Measurements from ENCODE around the gene PAM16. TPM values are rescaled to one million over a fixed set of nuclear protein-coding genes. Genes with fewer than 3 reads are reported as not detected.

Gene PAM16
- total RNA-seq, 6 donors from 2014 or later = 45.5 to 71.8 (median 62.6) TPM

GRCh38 chr16:4319454-4320421 lies 31.4 kb downstream of the PAM16 start:
- Histone ChIP-seq H3K4me1 (peaks cover 70 to 97% (median 85%) of the 10 kb centered on the region in 4 donors), H3K4me3 (peak overlapping the region in 1 of 4 donors; percentile 7), H3K9me3 (no peaks in the 10 kb centered on the region), H3K27ac (peak overlapping the region; percentile 93 to 96 (median 94)), H3K36me3 (no peaks in the 10 kb centered on the region), H3K27me3 (peaks cover 0 to 10% (median 4%) of the 10 kb centered on the region in 4 donors)
- 49 to 61% methylated on average over 22 to 26 of the region's 37 CpGs for WGBS, 2 donors
- peak; percentile 62 to 84 for DNase-seq
- no peak for TF ChIP-seq EP300 (IDR thresholded peaks at IDR 0.05)
- no peak for TF ChIP-seq CTCF (IDR thresholded peaks at IDR 0.05)
- TF ChIP-seq POLR2AphosphoS5 (IDR thresholded peaks at IDR 0.05) = no peak
- no peak for TF ChIP-seq POLR2A (IDR thresholded peaks at IDR 0.05)
- ATAC-seq (ENCODE audit: low FRiP score in 2 of 2) = no peak

- Histone ChIP-seq H3K27me3 (peaks cover 0 to 10% (median 4%) of the 10 kb centered on the region in 4 donors), H3K36me3 (no peaks in the 10 kb centered on the region), H3K27ac (peak overlapping the region; percentile 93 to 96 (median 94)), H3K4me1 (peaks cover 64 to 97% (median 84%) of the 10 kb centered on the region in 4 donors), H3K4me3 (peak overlapping the region in 1 of 4 donors; percentile 89), H3K9me3 (no peaks in the 10 kb centered on the region)
- TF ChIP-seq POLR2AphosphoS5 (IDR thresholded peaks at IDR 0.05) (no peak), EP300 (IDR thresholded peaks at IDR 0.05) (no peak), POLR2A (IDR thresholded peaks at IDR 0.05) (no peak), CTCF (IDR thresholded peaks at IDR 0.05) (no peak)
- no peak for ATAC-seq (ENCODE audit: low FRiP score in 2 of 2)
- no peak for DNase-seq
- 77 to 94% methylated on average over 2 to 5 of the region's 5 CpGs for WGBS, 2 donors
These were observed 32.2 kb downstream of the PAM16 start for GRCh38 chr16:4318967-4319366.

GRCh38 chr16:4318451-4318910 lies 32.6 kb downstream of the PAM16 start:
- peaks cover 64 to 97% (median 83%) of the 10 kb centered on the region in 4 donors for H3K4me1 ChIP-seq
- H3K27me3 ChIP-seq = peaks cover 0 to 10% (median 4%) of the 10 kb centered on the region in 4 donors
- H3K27ac ChIP-seq = peak overlapping the region; percentile 93 to 96 (median 94)
- peak in 1 of 2 donors; percentile 59 for DNase-seq
- 46 to 55% methylated on average over 12 to 13 of the region's 13 CpGs for WGBS, 2 donors
- no peaks in the 10 kb centered on the region for H3K36me3 ChIP-seq
- H3K9me3 ChIP-seq = no peaks in the 10 kb centered on the region
- no peak for ATAC-seq (ENCODE audit: low FRiP score in 2 of 2)
- peak overlapping the region in 1 of 4 donors; percentile 89 for H3K4me3 ChIP-seq
- TF ChIP-seq POLR2AphosphoS5 (IDR thresholded peaks at IDR 0.05) = no peak
- TF ChIP-seq CTCF (IDR thresholded peaks at IDR 0.05) = no peak
- TF ChIP-seq POLR2A (IDR thresholded peaks at IDR 0.05) = no peak
- TF ChIP-seq EP300 (IDR thresholded peaks at IDR 0.05) = no peak

GRCh38 chr16:4317532-4318450 lies 33.3 kb downstream of the PAM16 start:
- ATAC-seq (ENCODE audit: low FRiP score in 2 of 2) (no peak), DNase-seq (peak; percentile 52 to 58)
- WGBS, 2 donors = 38 to 41% methylated on average over 8 to 11 of the region's 12 CpGs
- Histone ChIP-seq H3K4me1 (peaks cover 59 to 92% (median 77%) of the 10 kb centered on the region in 4 donors), H3K9me3 (no peaks in the 10 kb centered on the region), H3K36me3 (no peaks in the 10 kb centered on the region), H3K4me3 (peak overlapping the region; percentile 76 to 89 (median 77)), H3K27me3 (peaks cover 0 to 10% (median 4%) of the 10 kb centered on the region in 4 donors), H3K27ac (peak overlapping the region; percentile 93 to 96 (median 94))
- peak in 1 of 4 donors; percentile 19 for TF ChIP-seq EP300 (IDR thresholded peaks at IDR 0.05)
- no peak for TF ChIP-seq CTCF (IDR thresholded peaks at IDR 0.05)
- no peak for TF ChIP-seq POLR2AphosphoS5 (IDR thresholded peaks at IDR 0.05)
